ENCODE measurements around the gene APOL4. TPM values are rescaled to one million over a fixed set of nuclear protein-coding genes. Genes with fewer than 3 reads are reported as not detected.

APOL4 gene
- total and polyA plus RNA-seq, 2 of the 4 experiments (the other 2 are of a cell fraction) = 0.07 TPM; not detected in 1

GRCh38 chr22:36237462-36238372 is 36.1 kb upstream of the APOL4 start:
- Histone ChIP-seq H4K8ac (ENCODE audit: low read depth in 2 of 2, low read length in 2 of 2) (no peak overlapping the region; a peak in 1 of 4 replicates), H4K91ac (ENCODE audit: insufficient read depth, low read depth, low read length) (no peak overlapping the region), H2BK15ac (ENCODE audit: low read depth, low read length) (no peak overlapping the region), H3K4me1 (ENCODE audit: control insufficient read depth, insufficient read depth, low read length) (peaks cover 19% of the 10 kb centered on the region), H3K4me2 (ENCODE audit: low read depth, low read length) (peak overlapping the region; percentile 95), H3K14ac (replicated peaks; ENCODE audit: low read depth, low read length) (peak overlapping the region; percentile 24; the same call in 1 of the 2 replicates), H3K18ac (ENCODE audit: low read depth, low read length) (no peak overlapping the region), H3K79me1 (ENCODE audit: low read depth in 1 of 2, low read length in 2 of 2) (peaks cover 4 to 49% of the 10 kb centered on the region in 2 experiments), H2BK5ac (ENCODE audit: low read depth, low read length, poor library complexity, severe bottlenecking) (peak overlapping the region; percentile 91), H3K36me3 (ENCODE audit: control insufficient read depth, insufficient read depth, low read length) (peaks cover 7% of the 10 kb centered on the region; the same call in 1 of the 2 replicates), H3K9me1 (ENCODE audit: insufficient read depth, low read length) (peaks cover 17% of the 10 kb centered on the region), H2BK20ac (ENCODE audit: low read depth, low read length) (no peak overlapping the region), H2AK5ac (ENCODE audit: low read depth, low read length) (peak overlapping the region; percentile 70), H3K23ac (ENCODE audit: low read depth, low read length) (peak overlapping the region; percentile 93; the same call in 1 of the 2 replicates), H3K9me3 (ENCODE audit: control insufficient read depth, insufficient read depth, low read length) (no peaks in the 10 kb centered on the region), H3K27ac (ENCODE audit: insufficient read depth, low read length) (peak overlapping the region; percentile 73; the same call in 1 of the 2 replicates), H3K4me3 (ENCODE audit: insufficient read depth, low read depth, low read length) (peak overlapping the region; percentile 65), H2AK9ac (replicated peaks; ENCODE audit: low read depth, low read length, poor library complexity) (peak overlapping the region; percentile 85), H3K9ac (ENCODE audit: low read depth, low read length) (peak overlapping the region; percentile 86), H3K4ac (ENCODE audit: low read depth, low read length) (peak overlapping the region; percentile 92), H4K5ac (ENCODE audit: low read depth, low read length) (peak overlapping the region; percentile 77), H2BK120ac (ENCODE audit: low read depth, low read length) (no peak overlapping the region), H3K56ac (ENCODE audit: extremely low read depth, insufficient read depth, low read length) (no peak overlapping the region), H3K27me3 (ENCODE audit: control insufficient read depth, insufficient read depth, low read length) (no peaks in the 10 kb centered on the region), H2AFZ (replicated peaks; ENCODE audit: low read length, poor library complexity) (peak overlapping the region; percentile 9), H4K20me1 (ENCODE audit: insufficient read depth, low read length) (peaks cover 9% of the 10 kb centered on the region; the same call in 1 of the 2 replicates)
- DNase-seq (no peak), ATAC-seq (ENCODE audit: low read depth) (no peak)
- BruUV-seq (replicated peaks) = no TSS peak
- ChIA-PET POLR2A (ENCODE audit: unreplicated experiment) (no interaction called here), CTCF (interaction anchor here (3.0 kb wide), 1 partner anchor 42 kb away, joined by 8 read pairs; no protein-coding TSS in a partner anchor)
- in situ Hi-C loops (cut with MboI; ENCODE audit: low sequenced_read_pairs) (no loop called here), dilution Hi-C loops (cut with HindIII; ENCODE audit: low sequenced_read_pairs, unreplicated experiment) (no loop called here), intact Hi-C loops (cut with micrococcal nuclease) (loop anchor here (2.0 to 5.0 kb wide), 2 partner anchors 40 to 41 kb away; no protein-coding TSS in a partner anchor)
- 75% methylated on average over 4 of the region's 12 CpGs; no CpG with 5 or more reads in 1 of the 2 experiments for WGBS, 2 experiments (ENCODE audit: extremely low coverage in 2 of 2, insufficient read length in 1 of 2)
- TF ChIP-seq SMC3 (IDR thresholded peaks at IDR 0.05; ENCODE audit: low read depth, low read length) (no peak), RFX5 (IDR thresholded peaks at IDR 0.05; ENCODE audit: low read depth, low read length) (no peak), MXI1 (IDR thresholded peaks at IDR 0.05; ENCODE audit: borderline replicate concordance, low read depth, low read length) (no peak), RAD21 (IDR thresholded peaks at IDR 0.05; ENCODE audit: low read length) (no peak), RCOR1 (IDR thresholded peaks at IDR 0.05; ENCODE audit: insufficient replicate concordance, low read length) (no peak), MAFK (IDR thresholded peaks at IDR 0.05; ENCODE audit: low read depth, low read length) (no peak), CEBPB (IDR thresholded peaks at IDR 0.05; ENCODE audit: low read depth, low read length) (no peak), NFE2L2 (IDR thresholded peaks at IDR 0.05; ENCODE audit: low read depth, low read length) (no peak), POLR2A (IDR thresholded peaks at IDR 0.05; ENCODE audit: low read depth, low read length) (no peak; the same call in 1 of the 2 replicates), FOS (IDR thresholded peaks at IDR 0.05; ENCODE audit: low read depth, low read length) (no peak), BHLHE40 (IDR thresholded peaks at IDR 0.05; ENCODE audit: low read depth, low read length) (no peak), MAZ (IDR thresholded peaks at IDR 0.05; ENCODE audit: borderline replicate concordance, low read depth, low read length) (no peak), CHD1 (IDR thresholded peaks at IDR 0.05; ENCODE audit: low read depth, low read length) (no peak)
- TF ChIP-seq, protein P1, sequence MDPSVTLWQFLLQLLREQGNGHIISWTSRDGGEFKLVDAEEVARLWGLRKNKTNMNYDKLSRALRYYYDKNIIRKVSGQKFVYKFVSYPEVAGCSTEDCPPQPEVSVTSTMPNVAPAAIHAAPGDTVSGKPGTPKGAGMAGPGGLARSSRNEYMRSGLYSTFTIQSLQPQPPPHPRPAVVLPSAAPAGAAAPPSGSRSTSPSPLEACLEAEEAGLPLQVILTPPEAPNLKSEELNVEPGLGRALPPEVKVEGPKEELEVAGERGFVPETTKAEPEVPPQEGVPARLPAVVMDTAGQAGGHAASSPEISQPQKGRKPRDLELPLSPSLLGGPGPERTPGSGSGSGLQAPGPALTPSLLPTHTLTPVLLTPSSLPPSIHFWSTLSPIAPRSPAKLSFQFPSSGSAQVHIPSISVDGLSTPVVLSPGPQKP (IDR thresholded peaks at IDR 0.05; ENCODE audit: borderline replicate concordance, low read depth, low read length) = no peak
- TF ChIP-seq, protein P2, sequence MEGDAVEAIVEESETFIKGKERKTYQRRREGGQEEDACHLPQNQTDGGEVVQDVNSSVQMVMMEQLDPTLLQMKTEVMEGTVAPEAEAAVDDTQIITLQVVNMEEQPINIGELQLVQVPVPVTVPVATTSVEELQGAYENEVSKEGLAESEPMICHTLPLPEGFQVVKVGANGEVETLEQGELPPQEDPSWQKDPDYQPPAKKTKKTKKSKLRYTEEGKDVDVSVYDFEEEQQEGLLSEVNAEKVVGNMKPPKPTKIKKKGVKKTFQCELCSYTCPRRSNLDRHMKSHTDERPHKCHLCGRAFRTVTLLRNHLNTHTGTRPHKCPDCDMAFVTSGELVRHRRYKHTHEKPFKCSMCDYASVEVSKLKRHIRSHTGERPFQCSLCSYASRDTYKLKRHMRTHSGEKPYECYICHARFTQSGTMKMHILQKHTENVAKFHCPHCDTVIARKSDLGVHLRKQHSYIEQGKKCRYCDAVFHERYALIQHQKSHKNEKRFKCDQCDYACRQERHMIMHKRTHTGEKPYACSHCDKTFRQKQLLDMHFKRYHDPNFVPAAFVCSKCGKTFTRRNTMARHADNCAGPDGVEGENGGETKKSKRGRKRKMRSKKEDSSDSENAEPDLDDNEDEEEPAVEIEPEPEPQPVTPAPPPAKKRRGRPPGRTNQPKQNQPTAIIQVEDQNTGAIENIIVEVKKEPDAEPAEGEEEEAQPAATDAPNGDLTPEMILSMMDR (conservative IDR thresholded peaks at IDR 0.05; ENCODE audit: low read depth, low read length) = no peak
